ENCODE measurements around the gene GBGT1. TPM values are rescaled to one million over a fixed set of nuclear protein-coding genes. Genes with fewer than 3 reads are reported as not detected.

The GBGT1 gene
- total and polyA plus RNA-seq, 2 experiments from 2014 or later, result 3.7 to 22.4 TPM

GRCh38 chr9:133151041-133151440, 12.7 kb downstream of the GBGT1 start:
- DNase-seq (ENCODE audit: low spot score) (no peak), ATAC-seq (no peak)
- no peak overlapping the region for H3K27ac Mint-ChIP-seq
- H3K4me2 ChIP-seq, result no peak overlapping the region
- H3K27me3 ChIP-seq (ENCODE audit: insufficient read depth), result peaks cover 4% of the 10 kb centered on the region; the same call in 1 of the 2 replicates
- H3K27me3 Mint-ChIP-seq (ENCODE audit: insufficient read depth, low read depth, poor library complexity), result peaks cover 20% of the 10 kb centered on the region
- H3K36me3 Mint-ChIP-seq (ENCODE audit: low read depth), result no peaks in the 10 kb centered on the region; the same call in 2 of the 3 replicates
- peaks cover 9% of the 10 kb centered on the region; the same call in 1 of the 2 replicates for H4K20me1 ChIP-seq (replicated peaks; ENCODE audit: insufficient read depth)
- TF ChIP-seq ZNF331 (CRISPR knock-in tag; IDR thresholded peaks at IDR 0.05; ENCODE audit: low read depth) (no peak), CTCF (conservative IDR thresholded peaks at IDR 0.05; ENCODE audit: low read depth in 2 of 2) (no peak), ETS1 (IDR thresholded peaks at IDR 0.05) (no peak), NANOG (IDR thresholded peaks at IDR 0.05; ENCODE audit: borderline replicate concordance) (no peak), POLR2AphosphoS5 (IDR thresholded peaks at IDR 0.05; ENCODE audit: low read depth) (no peak), JUNB (IDR thresholded peaks at IDR 0.05; ENCODE audit: unreplicated experiment) (no peak), CREB1 (CRISPR knock-in tag; IDR thresholded peaks at IDR 0.05; ENCODE audit: low read depth) (no peak), EZH2 (IDR thresholded peaks at IDR 0.05; ENCODE audit: low read depth, unreplicated experiment) (no peak), ZNF114 (CRISPR knock-in tag; IDR thresholded peaks at IDR 0.05) (no peak), ZNF462 (CRISPR knock-in tag; IDR thresholded peaks at IDR 0.05) (no peak), EZH2phosphoT487 (IDR thresholded peaks at IDR 0.05; ENCODE audit: unreplicated experiment) (no peak), STAT1 (IDR thresholded peaks at IDR 0.05; ENCODE audit: unreplicated experiment) (no peak), REST (IDR thresholded peaks at IDR 0.05; ENCODE audit: unreplicated experiment) (no peak)
- H3F3A ChIP-seq (replicated peaks; ENCODE audit: low read depth), result no peaks in the 10 kb centered on the region
- H3K9me2 ChIP-seq (ENCODE audit: insufficient read depth), result no peaks in the 10 kb centered on the region
- H3K36me3 ChIP-seq (ENCODE audit: insufficient read depth), result no peaks in the 10 kb centered on the region
- no peak overlapping the region for H3K4me3 ChIP-seq
- H3K4me1 Mint-ChIP-seq, result peaks cover 8% of the 10 kb centered on the region; the same call in 2 of the 3 replicates
- no peak overlapping the region for H2AFZ ChIP-seq
- H3K79me2 ChIP-seq (replicated peaks; ENCODE audit: insufficient read depth), result 0 out of 2 replicates have a peak, but pooled peaks cover 2% of the 10 kb centered on the region
- H3K4me3 Mint-ChIP-seq, result no peak overlapping the region
- no peak overlapping the region for H3K27ac ChIP-seq (ENCODE audit: low read depth)
- no peaks in the 10 kb centered on the region for H3K9me3 Mint-ChIP-seq
- H3K4me1 ChIP-seq (ENCODE audit: insufficient read depth), result peaks cover 8% of the 10 kb centered on the region

All from GM23338 (cell line).